ENCODE measurements around the gene DSCAM.
"Not testable (repeated sequence)": the region's sequence is repeated elsewhere in the genome, so short reads cannot be mapped to it uniquely, and the experiment has no call there.

DSCAM gene

DNA sequence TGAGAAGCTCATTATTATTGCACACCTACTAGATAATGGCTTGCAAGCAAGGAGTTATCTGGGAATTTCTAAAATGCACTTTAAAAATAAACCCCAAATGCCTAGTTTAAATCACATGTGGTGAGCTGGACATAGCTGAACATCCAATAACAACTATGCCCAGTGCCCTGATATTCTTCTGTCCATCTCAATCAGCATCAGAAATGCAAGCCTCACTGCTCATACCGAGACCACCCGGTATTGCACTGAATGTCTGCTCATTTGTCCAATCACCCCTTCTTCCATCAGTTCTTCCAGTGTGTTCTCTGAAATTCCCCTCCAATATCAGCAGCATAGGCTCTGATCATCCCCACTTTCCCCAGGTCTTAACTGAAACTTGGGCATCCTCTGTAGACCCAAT lies 383.8 kb downstream of the DSCAM start:
- no peak for DNase-seq (ENCODE audit: low read depth in 2 of 2, low spot score in 1 of 2)

GRCh38 chr21:40461008-40461407 lies 385.9 kb downstream of the DSCAM start:
- DNase-seq (ENCODE audit: low read depth in 2 of 2, low spot score in 1 of 2), result no peak

GRCh38 chr21:40457741-40458140 lies 389.2 kb downstream of the DSCAM start:
- DNase-seq (ENCODE audit: low read depth in 2 of 2, low spot score in 1 of 2), result no peak

- DNase-seq (ENCODE audit: low read depth in 2 of 2, low spot score in 1 of 2), result no peak
Observed at GRCh38 chr21:40454057-40454456, 392.9 kb downstream of the DSCAM start.

- no peak for DNase-seq (ENCODE audit: low read depth in 2 of 2, low spot score in 1 of 2)
Observed at GRCh38 chr21:40453183-40453582, 393.8 kb downstream of the DSCAM start.

DNA sequence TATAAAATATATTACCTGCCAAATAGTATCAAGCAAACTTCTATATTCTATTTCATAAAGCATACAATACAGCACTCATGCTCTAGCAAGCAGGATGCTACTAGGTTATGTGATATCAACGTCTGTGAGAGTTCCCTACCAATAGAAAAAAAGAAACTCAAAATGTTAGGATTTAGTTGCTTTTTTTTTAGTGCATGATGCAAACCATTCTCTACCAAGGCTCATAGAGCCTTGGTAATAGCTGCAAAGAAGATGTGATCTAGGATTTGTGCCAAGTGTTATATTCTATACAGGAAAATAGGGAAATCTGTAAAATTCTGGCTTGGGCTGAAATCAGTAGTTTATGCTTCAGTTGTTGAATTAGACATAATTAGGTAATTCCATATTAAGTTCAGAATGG lies 394.4 kb downstream of the DSCAM start:
- DNase-seq (ENCODE audit: low read depth in 2 of 2, low spot score in 1 of 2), result no peak

DNA sequence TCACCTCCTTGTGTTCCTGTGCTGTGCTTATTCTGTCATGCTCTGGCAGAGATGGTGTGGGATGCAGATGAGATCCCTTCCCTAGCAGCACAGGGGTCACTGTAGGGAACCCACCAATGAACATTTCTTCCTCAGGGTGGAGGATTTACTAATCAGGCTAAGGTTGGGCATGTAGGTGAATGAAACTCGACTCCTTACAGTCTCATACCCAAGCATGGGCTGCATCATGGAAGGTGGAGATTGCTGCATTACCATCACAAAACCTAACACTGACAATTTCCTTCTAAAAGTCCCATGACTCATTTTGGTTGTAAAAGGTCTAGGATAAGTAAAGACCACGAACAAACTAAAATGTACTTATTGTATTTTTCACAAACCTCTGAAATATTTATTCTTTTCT lies 399.9 kb downstream of the DSCAM start:
- DNase-seq (ENCODE audit: low read depth in 2 of 2, low spot score in 1 of 2), result no peak

- DNase-seq (ENCODE audit: low read depth in 2 of 2, low spot score in 1 of 2), result no peak
Observed at GRCh38 chr21:40445349-40445921, 401.5 kb downstream of the DSCAM start.

DNA sequence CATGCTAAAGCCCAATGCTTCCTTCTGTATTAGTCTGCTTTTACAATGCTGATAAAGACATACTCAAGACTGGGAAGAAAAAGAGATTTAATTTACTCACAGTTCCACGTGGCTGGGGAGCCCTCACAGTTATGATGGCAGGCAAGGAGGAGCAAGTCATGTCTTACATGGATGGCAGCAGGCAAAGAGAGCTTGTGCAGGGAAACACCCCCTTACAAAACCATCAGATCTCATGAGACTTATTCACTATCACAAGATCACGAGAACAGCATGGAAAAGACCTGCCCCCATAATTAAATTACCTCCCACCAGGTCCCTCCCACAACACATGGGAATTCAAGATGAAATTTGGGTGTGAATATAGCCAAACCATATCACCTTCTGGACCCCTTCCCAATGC lies 407.4 kb downstream of the DSCAM start:
- not testable (repeated sequence) for DNase-seq (ENCODE audit: low read depth in 2 of 2, low spot score in 1 of 2)

- no peak for DNase-seq (ENCODE audit: low read depth in 2 of 2, low spot score in 1 of 2)
Observed at GRCh38 chr21:40438616-40439015, 408.3 kb downstream of the DSCAM start.

- no peak for DNase-seq (ENCODE audit: low read depth in 2 of 2, low spot score in 1 of 2)
Observed at GRCh38 chr21:40436261-40436660, 410.7 kb downstream of the DSCAM start.

- no peak for DNase-seq (ENCODE audit: low read depth in 2 of 2, low spot score in 1 of 2)
Observed at GRCh38 chr21:40433538-40433937, 413.4 kb downstream of the DSCAM start.

- DNase-seq (ENCODE audit: low read depth in 2 of 2, low spot score in 1 of 2), result no peak
Observed at GRCh38 chr21:40425981-40426380, 421.0 kb downstream of the DSCAM start.

DNA sequence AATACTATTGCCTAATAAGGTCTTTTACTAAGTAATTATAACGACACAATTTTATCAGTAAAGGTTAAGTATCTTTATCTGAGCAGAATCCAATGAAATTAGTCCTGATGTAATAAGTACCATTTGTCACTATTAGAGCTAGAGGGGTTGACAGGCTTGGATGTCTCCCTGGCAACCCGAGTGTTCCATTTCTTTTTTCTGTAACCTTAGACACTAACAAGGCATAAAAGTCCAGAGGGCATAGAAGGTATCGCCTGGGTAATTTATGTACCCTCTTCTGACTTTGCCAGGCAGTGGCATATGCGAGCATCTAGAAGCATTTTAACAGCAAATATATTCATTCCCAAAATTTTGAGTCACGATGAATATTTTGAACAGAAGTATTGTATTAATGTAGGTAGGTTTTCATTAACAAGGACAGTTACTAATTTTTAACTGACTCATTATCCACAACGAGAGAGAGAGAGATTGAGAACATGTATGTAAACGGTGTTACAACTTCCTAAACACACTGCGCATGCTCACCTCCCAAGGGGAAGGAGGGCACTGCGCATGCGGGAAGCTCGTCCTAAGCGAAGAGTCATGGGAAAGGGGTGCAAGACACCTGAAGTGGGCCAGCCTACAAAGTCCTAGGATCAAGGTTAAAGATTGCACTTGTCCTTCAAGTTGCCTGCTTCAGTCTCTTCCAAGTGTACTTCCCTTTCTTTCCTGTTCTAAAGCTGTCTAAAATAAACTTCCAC lies 423.9 kb downstream of the DSCAM start:
- DNase-seq (ENCODE audit: low read depth in 2 of 2, low spot score in 1 of 2), result no peak

DNA sequence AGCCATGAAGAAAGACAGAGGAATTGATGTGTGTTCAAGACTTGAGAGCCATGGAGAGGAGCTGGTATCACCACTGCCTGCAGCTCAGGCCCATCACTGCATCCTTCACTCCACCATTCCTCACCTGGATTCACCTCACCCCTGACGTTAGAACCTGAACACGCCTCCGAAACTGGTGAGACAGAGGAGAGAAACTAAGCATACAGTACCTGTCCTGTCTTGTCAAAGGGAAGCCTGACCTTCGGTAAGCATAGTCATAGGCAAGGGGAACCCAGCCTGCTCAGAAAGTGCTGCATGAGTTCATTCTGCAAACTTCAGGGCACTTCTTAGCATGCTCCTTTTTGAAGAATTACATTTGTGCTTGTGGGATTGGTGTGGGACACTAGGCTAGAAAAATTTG lies 425.8 kb downstream of the DSCAM start:
- DNase-seq (ENCODE audit: low read depth in 2 of 2, low spot score in 1 of 2), result no peak

DNA sequence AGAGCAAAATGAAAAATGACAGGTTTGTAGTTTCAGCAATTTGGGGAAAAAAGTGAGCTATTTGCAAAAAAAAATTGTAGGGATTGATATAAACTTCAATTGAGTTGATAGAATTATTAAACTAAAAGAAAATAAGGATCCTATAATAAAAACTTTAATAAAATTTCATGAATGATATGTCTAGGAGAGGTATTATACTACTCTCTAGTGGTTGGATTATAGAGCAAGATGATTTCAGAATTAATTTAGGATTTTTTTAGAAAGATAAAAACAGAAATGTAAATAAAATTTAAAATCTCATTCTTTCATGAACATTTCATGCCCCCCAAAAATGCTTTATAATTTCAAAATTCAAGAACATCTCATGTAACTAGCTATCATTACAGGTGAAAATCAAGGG lies 430.4 kb downstream of the DSCAM start:
- DNase-seq (ENCODE audit: low read depth in 2 of 2, low spot score in 1 of 2), result no peak

- no peak for DNase-seq (ENCODE audit: low read depth in 2 of 2, low spot score in 1 of 2)
Observed at GRCh38 chr21:40408561-40408960, 438.4 kb downstream of the DSCAM start.

DNA sequence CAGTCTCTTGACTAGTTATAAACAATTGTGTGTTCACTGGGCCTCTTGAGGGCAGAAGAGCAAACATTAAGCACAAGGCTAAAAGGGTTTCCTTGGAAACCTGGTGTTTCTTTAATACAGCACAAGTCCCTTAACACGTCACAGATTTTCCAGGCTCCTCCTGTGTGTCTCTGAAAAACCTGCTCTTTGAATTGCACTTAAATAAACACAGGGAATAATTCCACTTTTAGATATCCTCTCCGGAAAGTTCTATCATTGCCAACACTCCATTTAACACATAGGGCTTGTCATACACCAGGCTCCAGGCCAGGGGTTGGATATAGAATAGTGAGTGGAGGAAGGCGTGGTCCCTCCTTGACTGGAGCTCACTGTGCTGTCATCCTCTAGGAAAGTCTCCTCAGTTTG lies 442.6 kb downstream of the DSCAM start:
- no peak for DNase-seq (ENCODE audit: low read depth in 2 of 2, low spot score in 1 of 2)

- no peak for DNase-seq (ENCODE audit: low read depth in 2 of 2, low spot score in 1 of 2)
Observed at GRCh38 chr21:40402884-40403582, 443.9 kb downstream of the DSCAM start.

GRCh38 chr21:40395732-40396131 lies 451.2 kb downstream of the DSCAM start:
- DNase-seq (ENCODE audit: low read depth in 2 of 2, low spot score in 1 of 2), result no peak

- no peak for DNase-seq (ENCODE audit: low read depth in 2 of 2, low spot score in 1 of 2)
Observed at GRCh38 chr21:40393066-40393465, 453.9 kb downstream of the DSCAM start.

- no peak for DNase-seq (ENCODE audit: low read depth in 2 of 2, low spot score in 1 of 2)
Observed at GRCh38 chr21:40388046-40388445, 458.9 kb downstream of the DSCAM start.

Data from stimulated activated CD8-positive, alpha-beta memory T cell treated with anti-CD3 and anti-CD28 coated beads, Interleukin-4, amount 100 ng/mL, for 1 hour (primary cell).